ENCODE data around the gene MT1A.
"Not testable (repeated sequence)": the region's sequence is repeated elsewhere in the genome, so short reads cannot be mapped to it uniquely, and the experiment has no call there.

The MT1A gene

GRCh38 chr16:56662357-56663354 lies 24.2 kb downstream of the MT1A start:
- H3K36me3 ChIP-seq (replicated peaks; ENCODE audit: insufficient read depth, low read length): no peaks in the 10 kb centered on the region
- H4K20me1 ChIP-seq (ENCODE audit: insufficient read depth, low read length): no peaks in the 10 kb centered on the region
- no peak overlapping the region for H3K9ac ChIP-seq (ENCODE audit: low read length)
- no peak for DNase-seq
- H3F3A ChIP-seq (ENCODE audit: insufficient read depth, low read length): no peaks in the 10 kb centered on the region
- no peak overlapping the region for H3K4me2 ChIP-seq (ENCODE audit: low read depth, low read length)
- H3K79me2 ChIP-seq (ENCODE audit: low read length): no peaks in the 10 kb centered on the region
- no peak overlapping the region for H2AFZ ChIP-seq (ENCODE audit: low read length)
- TF ChIP-seq EZH2phosphoT487 (IDR thresholded peaks at IDR 0.05; ENCODE audit: low read length) (no peak), CTCF (IDR thresholded peaks at IDR 0.05; ENCODE audit: low read length) (no peak), EZH2 (optimal IDR thresholded peaks at IDR 0.05; ENCODE audit: low read depth, low read length) (no peak)
- no peaks in the 10 kb centered on the region for H3K4me1 ChIP-seq (ENCODE audit: low read length)
- H3K27me3 ChIP-seq (replicated peaks; ENCODE audit: insufficient read depth, low read length): peaks cover 97% of the 10 kb centered on the region
- H3K9me2 ChIP-seq (replicated peaks; ENCODE audit: insufficient read depth, low read length): no peaks in the 10 kb centered on the region
- H3K27ac ChIP-seq (ENCODE audit: low read length): no peak overlapping the region
- no peaks in the 10 kb centered on the region for H3K9me3 ChIP-seq (replicated peaks; ENCODE audit: insufficient read depth, low read length)
- no peak overlapping the region for H3K4me3 ChIP-seq (ENCODE audit: low read length)

GRCh38 chr16:56664506-56664905 lies 26.0 kb downstream of the MT1A start:
- H3K36me3 ChIP-seq (replicated peaks; ENCODE audit: insufficient read depth, low read length): no peaks in the 10 kb centered on the region
- no peaks in the 10 kb centered on the region for H3K4me1 ChIP-seq (ENCODE audit: low read length)
- no peaks in the 10 kb centered on the region for H4K20me1 ChIP-seq (ENCODE audit: insufficient read depth, low read length)
- no peak overlapping the region for H3K4me2 ChIP-seq (ENCODE audit: low read depth, low read length)
- no peaks in the 10 kb centered on the region for H3K9me3 ChIP-seq (replicated peaks; ENCODE audit: insufficient read depth, low read length)
- H3K27me3 ChIP-seq (replicated peaks; ENCODE audit: insufficient read depth, low read length): peaks cover 98% of the 10 kb centered on the region
- TF ChIP-seq CTCF (IDR thresholded peaks at IDR 0.05; ENCODE audit: low read length) (no peak), EZH2 (optimal IDR thresholded peaks at IDR 0.05; ENCODE audit: low read depth, low read length) (no peak), EZH2phosphoT487 (IDR thresholded peaks at IDR 0.05; ENCODE audit: low read length) (no peak)
- no peaks in the 10 kb centered on the region for H3K9me2 ChIP-seq (replicated peaks; ENCODE audit: insufficient read depth, low read length)
- no peak for DNase-seq
- no peaks in the 10 kb centered on the region for H3K79me2 ChIP-seq (ENCODE audit: low read length)
- H3F3A ChIP-seq (ENCODE audit: insufficient read depth, low read length): no peaks in the 10 kb centered on the region
- no peak overlapping the region for H3K27ac ChIP-seq (ENCODE audit: low read length)
- H2AFZ ChIP-seq (ENCODE audit: low read length): no peak overlapping the region
- H3K4me3 ChIP-seq (ENCODE audit: low read length): no peak overlapping the region
- H3K9ac ChIP-seq (ENCODE audit: low read length): no peak overlapping the region

GRCh38 chr16:56665286-56666261 lies 27.1 kb downstream of the MT1A start:
- not testable (repeated sequence) for DNase-seq; H3K4me1 ChIP-seq (ENCODE audit: low read length); H3K4me2 ChIP-seq (ENCODE audit: low read depth, low read length); H3K9me3 ChIP-seq (replicated peaks; ENCODE audit: insufficient read depth, low read length); H3F3A ChIP-seq (ENCODE audit: insufficient read depth, low read length); H3K9me2 ChIP-seq (replicated peaks; ENCODE audit: insufficient read depth, low read length); H4K20me1 ChIP-seq (ENCODE audit: insufficient read depth, low read length); H3K9ac ChIP-seq (ENCODE audit: low read length); H3K4me3 ChIP-seq (ENCODE audit: low read length); H3K79me2 ChIP-seq (ENCODE audit: low read length); H3K36me3 ChIP-seq (replicated peaks; ENCODE audit: insufficient read depth, low read length); H3K27ac ChIP-seq (ENCODE audit: low read length); H2AFZ ChIP-seq (ENCODE audit: low read length)
- peaks cover 98% of the 10 kb centered on the region for H3K27me3 ChIP-seq (replicated peaks; ENCODE audit: insufficient read depth, low read length)

All from MM.1S (cell line).